HG03520 (cell line): Measurements from ENCODE around the gene COL11A1.
"Not testable (repeated sequence)": the region's sequence is repeated elsewhere in the genome, so short reads cannot be mapped to it uniquely, and the experiment has no call there.

Experiments
- ATAC-seq: cut with Tn5 transposase; IDR thresholded peaks from one replicate; pipeline ENCODE4 v1.9.1; 2021; ENCODE audit warnings: mild to moderate bottlenecking, moderate library complexity; ENCODE audit not compliant: unreplicated experiment

Gene COL11A1

DNA sequence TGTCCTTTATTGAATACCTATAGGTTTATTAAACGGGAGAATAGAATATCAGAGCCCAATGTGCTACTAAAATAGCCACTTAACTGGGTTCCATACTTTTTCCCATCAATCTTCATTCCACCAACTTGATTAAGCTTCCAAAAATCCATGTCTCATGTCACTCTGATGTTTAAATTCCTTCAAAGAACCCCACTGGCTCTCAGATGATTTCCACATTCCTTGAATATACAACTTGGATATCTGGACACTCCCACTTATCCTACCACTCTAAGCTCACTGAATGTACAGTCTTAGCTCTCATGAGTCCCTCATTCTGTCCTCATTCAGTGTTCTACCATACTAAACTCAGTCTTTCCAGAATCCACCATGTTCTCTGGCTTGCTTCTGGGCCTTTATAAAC lies 21.1 kb downstream of the COL11A1 start:
- ATAC-seq, result no peak

DNA sequence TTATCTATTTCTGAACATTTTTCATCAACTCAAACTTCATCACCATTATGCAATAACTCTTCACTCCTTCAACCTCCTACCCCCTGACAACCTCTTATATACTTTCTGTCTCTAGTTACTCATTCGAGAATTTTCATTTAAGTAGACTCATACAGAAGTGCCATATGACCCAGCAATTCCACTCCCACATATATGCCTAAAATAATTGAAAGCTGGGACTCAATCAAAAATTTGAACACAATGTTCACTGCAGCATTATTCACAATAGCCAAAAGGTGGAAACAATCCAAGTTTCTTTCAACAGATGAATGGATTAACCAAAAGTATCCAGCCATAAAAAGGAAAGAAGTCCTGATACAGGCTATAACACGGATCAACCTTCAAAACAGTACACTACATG lies 24.1 kb downstream of the COL11A1 start:
- ATAC-seq, result no peak

DNA sequence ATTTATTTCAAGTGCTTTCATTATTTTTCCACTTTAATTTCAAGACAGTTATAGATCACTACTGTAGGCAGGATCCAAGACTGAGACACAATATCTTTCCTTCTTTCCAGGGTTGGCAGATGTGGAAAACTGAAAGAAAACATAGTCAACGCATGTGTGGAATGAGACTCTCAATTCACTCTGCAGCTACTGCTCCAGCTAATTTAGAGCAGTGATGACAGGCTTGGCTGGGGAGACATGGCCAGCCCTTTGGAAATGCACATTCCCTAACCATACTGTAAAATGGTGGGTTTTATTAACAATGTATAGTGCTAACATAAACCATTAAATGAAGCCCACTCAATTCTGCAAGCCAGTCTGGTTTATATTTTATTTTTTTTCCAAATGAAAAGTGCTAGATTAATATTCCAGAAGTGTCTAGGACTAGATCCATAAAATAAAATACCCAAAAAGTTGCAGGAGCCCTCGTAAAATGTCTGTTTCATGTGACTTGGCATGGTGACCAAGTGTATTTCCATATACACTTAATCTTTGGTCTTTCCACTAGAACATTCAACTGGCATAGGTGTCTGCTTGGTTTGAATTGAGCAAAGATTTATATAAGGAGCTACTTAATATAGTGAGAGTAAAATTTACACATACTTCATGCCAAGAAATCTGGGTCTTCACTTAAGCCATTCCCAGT lies 32.9 kb downstream of the COL11A1 start:
- ATAC-seq, result no peak

DNA sequence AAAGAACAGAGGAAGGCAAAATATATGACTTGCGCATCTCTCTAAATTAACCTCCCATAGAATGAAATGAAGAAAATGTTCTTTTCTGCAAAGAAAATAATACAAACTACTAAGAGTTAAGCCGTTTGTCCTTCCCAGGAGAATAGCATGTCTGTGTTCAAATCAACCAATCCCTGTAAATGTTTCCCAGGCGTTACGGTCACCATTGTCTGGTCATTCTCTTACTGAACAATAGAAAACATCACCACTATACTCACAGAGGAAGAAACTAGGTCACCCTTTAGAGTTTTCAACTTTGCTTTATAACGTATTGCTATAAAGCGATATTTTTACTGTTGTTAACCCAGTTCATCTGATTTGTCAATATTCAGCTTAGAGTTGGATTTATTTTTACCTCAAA lies 34.1 kb downstream of the COL11A1 start:
- ATAC-seq, result no peak

DNA sequence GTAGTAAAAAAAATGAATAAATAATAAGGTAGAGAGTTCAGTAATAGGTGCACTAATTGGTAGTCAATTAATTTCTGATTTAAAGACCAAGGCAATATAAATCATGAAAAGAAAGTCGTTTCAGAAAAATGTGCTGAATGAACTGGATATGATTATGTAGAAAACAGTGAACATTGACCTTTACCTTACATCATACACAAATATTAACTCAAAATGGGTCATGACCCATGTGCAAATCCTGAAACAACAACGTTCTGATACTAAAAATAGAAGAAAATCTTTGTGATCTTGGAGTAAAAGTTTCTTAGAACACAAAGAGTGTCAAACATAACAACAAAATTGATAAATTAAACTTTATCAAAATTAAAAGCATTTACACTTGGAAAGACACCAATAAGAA lies 39.1 kb downstream of the COL11A1 start:
- no peak for ATAC-seq

DNA sequence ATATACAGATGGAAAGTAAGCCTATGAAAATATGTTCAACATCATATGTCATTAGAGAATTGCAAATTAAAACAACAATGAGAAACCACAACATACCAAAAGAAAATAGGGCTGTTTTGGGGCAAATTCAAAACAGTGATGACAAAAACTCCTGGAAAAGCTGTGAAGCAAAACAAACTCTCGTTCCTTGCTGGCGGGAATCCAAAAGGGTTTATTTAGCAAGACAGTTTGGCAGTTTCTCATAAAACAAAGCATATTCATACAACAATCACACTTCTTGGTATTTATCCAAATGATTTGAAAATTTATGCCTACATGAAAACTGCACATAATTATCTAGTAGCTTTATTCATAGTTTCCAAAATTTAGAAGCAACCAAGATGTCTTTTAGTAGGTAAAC lies 44.4 kb downstream of the COL11A1 start:
- ATAC-seq, result no peak

DNA sequence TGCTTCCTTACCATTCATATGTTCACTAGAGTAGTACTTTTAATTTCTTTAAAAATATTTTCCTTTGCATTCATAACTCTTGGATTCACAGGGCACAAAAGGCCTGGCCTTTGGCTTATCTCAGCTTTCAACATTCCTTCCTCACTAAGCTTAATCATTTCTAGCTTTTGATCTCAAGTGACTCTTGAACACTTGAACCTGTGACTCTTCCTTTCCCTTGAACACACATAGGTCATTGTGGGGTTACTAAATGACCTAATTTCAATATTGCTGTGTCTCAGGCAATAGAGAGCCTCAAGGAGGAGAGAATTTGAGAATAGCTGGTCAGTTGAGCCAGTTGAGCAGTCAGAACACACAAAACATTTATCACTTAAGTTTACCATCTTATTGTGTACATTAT lies 49.9 kb downstream of the COL11A1 start:
- ATAC-seq, result no peak

DNA sequence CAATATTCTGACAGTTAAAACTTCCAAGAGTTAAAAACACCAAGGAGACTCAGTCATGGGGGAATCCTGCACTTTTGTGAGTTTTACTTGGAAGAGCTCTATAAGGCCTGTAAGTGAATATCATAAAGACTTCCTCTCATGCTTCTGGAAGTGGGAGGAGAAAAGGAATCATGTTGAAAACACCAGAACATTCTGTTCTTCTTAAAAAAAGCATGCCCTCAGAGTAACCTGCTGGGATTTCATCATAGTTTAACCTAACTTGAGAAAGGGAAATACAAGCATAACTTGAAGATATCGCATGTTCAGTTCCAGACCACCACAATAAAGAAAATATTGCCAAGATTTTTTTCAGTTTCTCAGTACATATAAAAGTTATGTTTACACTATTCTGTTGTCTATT lies 51.9 kb downstream of the COL11A1 start:
- no peak for ATAC-seq

DNA sequence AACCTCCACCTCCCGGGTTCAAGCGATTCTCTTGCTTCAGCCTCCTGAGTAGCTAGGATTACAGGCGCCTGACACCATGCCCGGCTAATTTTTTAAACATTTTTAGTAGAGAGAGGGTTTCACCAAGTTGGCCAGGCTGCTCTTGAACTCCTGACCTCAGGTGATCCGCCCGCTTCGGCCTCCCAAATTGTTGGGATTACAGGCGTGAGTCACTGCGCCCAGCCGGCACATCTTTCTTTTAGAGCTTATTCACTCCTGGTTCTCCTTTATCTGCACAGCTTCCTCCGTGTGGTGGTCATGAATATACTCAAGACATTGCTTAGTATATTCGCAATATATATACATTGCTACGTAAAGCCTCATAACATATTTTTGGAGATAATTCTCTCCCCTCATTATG lies 80.2 kb downstream of the COL11A1 start:
- not testable (repeated sequence) for ATAC-seq

DNA sequence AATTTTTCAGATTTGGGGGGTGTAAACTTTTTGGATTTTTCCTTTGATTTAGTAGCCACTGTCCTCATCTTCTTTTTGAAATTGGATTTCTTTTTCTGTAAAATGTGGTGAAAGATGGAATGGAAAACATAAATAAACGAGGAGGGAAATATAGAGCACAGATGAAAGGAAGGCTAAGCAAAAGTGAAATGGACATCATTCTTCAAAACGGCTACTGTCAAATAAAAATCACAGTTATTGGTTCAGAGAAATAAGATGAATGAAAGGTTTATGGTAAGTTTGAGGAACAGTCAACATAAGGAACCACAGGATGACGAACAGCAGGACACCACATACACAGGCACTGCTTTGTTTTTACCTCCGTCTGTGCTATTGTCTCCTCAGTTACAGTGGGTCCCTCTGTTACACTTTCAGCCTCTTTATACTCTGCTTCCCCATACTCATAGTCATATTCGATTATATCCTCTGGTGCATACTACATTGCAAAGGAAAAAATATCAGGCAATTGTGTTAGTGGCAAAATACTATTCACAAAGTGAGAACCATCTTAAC lies 82.4 kb downstream of the COL11A1 start:
- no peak for ATAC-seq

DNA sequence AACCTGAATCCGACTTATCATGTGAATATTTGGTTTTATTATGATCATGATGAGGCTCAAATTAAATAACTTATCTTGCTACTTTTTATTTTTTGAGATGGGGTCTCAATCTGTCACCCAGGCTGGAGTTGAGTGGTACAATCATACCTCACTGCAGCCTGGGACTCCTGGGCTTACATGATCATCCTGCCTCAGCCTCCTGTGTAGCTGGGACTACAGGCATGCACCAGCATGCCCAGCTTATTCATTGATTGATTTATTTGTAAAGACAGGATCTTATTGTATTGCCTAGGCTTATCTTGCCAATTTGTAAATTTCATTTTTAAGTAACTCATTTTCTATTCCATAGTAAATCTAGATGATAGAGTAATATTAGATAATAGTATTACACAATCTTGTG lies 84.3 kb downstream of the COL11A1 start:
- ATAC-seq, result no peak

DNA sequence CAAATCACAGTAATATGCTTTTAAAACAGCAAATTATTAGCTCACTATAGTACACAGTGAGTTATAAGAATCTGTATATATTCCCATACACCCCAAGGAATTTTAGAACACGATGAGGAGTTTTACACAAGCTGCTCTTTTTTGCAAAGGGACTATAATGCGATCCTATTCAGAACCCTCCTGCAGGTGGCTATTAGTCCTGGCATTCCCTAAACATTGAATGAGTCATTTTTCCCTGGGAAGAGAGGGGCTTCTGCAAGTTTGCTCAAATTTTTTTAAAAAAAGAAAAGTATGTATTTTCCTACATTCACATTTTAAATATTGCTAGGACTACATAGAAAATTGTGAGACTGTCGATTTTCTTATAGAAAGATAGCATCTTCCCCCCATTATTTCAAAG lies 106.3 kb downstream of the COL11A1 start:
- no peak for ATAC-seq

DNA sequence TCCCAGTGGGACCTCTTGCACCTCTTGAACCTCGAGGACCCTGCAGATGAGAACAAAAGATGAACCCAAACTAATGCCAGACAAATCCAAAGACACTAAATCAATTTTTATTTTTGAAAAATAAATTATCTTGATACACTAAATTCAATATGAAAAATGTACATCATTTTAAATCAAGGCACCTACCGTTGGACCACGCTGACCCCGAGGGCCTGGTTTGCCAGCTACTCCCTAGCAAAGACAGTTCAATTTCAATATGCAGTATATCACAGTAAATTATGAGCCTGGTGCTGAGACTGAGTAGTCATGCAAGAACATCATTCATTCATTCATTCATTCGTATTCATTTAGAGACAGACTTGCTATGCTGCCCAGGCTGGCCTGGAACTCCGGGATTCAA lies 129.4 kb downstream of the COL11A1 start:
- ATAC-seq, result no peak

DNA sequence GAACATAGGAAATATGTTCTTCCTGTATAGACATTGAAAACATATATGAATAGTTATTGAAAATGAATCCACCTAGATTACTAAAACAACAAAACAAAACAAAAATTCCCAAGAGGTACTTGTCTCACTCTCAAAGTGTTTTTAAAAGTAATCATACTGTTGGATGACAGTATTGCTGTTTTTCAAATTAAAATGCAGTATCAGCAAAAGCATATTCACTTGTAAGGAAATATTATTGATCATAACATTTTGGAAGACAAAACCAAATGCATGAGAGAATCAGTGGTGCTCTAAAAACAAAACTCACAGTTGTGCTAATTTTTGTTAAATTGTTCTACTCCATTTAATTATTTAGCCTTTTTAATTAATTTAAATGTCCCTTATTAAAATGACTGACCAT lies 131.0 kb downstream of the COL11A1 start:
- no peak for ATAC-seq

DNA sequence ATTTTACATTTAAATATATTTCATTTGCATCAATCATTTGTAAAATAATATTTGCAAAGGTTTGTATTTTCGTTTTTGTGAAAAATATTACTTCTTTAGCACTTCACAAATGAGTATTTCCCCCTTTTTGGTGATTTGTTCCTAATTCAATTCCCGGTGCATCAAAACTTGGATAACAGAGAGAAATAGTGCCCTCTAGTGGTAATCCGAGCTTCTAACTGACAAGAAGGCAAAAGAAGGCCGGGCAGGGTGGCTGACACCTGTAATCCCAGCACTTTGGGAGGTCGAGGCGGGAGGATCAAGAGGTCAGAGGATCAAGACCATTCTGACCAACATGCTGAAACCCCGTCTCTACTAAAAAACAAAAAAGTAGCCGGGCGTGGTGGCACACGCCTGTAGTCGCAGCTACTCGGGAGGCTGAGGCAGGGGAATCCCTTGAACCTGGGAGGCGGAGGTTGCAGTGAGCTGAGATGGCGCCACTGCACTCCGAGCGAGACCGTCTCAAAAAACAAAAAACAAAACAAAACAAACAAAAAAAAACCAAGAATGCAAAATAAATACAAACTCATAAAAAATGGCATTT lies 137.7 kb downstream of the COL11A1 start:
- no peak for ATAC-seq

DNA sequence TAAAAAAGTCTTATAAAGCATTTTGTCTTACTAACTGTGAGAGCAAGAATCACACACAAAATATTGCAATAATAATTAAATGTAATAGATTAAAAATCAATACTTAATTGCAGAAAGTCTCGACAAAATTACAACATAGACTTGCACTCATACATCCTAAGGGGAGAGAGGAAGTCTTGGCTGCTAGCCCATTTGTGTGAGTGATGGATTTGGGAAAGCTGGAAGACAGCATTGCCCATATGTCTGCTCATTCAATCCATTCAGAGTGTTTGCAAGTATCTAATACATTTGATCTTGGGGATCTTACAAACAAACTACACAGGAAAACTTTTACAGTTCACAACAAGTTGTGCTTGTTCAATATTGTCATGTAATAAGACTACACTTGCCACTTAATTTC lies 140.5 kb downstream of the COL11A1 start:
- ATAC-seq, result no peak

DNA sequence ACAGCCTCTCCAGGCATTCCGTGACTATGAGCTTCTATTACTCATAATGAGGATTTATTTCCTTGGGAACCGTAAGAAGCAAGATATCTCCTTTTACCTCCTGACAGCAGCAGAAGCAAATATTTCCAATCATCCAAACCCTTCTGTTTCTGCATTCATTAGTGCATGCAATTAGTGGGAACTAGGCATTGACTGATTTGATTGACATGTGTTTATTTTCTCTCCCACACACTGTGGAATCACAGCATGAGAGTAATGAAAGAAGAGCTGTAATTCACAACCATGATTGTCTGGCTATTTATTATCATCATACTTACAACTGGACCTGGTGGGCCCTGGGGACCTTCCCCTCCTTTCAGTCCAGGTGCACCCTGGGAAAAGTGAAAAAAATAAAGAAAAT lies 146.8 kb downstream of the COL11A1 start:
- no peak for ATAC-seq

DNA sequence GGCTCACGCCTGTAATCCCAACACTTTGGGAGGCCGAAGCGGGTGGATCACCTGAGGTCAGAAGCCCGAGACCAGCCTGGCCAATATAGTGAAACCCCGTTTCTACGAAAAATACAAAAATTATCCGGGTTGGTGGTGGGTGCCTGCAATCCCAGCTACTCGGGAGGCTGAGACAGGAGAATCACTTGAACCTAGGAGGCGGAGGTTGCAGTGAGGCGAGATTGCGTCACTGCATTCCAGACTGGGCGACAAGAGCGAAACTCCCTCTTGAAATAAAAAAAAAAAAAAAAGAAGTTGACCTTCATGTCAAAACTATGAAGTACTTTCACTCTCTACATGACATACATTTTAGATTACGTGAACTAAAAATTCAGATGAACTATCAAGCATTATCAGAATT lies 153.7 kb downstream of the COL11A1 start:
- ATAC-seq, result no peak

DNA sequence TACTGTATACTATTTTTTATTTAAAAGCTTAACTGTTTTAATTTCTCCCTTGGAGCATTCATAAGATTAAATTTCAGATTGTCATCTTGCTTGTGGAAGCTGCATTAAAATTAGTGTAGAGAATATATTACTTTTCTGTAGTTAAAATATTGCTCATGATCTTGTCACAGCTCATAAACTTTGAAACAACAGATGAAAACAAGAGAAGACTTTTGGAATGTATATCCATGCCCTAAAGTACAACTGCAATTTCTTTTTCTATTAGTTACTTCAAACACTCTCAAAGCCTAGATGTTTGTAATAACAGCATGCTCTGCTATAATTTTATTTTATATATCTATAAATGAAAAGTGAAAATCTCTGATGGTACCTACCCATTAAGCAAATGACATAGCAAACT lies 155.9 kb downstream of the COL11A1 start:
- no peak for ATAC-seq

DNA sequence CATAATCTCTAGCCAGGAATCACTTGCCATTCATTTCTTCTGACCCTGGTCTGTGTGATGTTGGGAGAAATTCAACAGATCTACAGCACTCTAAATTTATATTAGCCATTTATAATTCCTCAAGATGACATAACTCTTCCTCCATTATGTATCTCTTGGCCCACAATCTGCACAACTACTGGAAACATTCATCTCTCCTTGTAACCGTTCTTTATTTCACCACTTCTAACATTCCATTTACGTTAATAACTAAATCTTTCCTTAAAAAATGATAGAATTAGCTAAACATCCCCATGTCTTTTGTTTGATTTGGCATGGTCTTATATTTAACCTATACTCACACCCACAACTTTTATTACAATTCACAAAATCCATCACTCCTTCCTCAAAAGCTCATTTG lies 166.0 kb downstream of the COL11A1 start:
- ATAC-seq, result no peak

DNA sequence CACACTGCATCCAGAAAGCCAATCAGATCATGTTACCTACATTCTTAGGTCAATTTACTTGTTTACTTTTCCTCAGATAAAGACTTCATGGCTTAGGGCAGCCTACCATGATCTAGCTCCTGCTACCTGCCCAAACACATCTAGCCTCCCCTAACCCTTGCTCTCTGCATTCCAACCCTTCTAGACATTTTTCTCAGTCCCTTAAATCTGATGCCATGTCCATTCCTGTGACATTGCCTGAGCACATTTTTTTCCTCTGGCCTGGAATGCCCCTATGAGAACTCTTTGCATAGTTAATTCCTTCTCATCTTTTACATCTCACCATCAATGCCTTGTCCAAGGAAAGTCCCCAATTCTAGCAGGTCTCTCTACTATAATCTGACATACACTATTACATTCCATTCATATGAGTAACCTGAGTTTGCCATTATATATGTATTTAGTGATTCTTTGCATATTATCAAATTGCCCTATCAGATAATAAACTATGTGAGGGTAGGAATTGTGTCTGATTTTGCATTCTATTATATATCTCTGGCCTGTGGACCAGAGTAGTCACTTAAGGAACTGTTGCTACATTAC lies 166.9 kb downstream of the COL11A1 start:
- ATAC-seq, result no peak

DNA sequence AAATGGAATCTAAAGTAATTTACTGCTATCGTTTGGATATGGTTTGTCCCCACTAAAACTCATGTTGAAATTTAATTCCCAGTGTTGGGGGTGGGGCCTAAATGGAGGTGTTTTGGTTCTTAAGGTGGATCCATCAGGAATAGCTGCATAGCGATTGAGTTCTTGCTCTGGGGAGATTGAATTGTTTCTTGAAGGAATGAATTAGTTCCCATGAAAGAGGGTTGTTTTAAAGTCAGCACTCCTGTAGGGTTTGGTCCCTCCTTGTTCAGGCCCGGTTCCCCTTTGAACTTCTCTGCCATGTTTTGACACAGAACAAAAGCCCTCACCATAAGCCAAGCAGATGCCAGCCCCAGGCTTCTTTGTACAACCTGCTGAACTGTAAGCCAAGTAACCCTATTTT lies 170.9 kb downstream of the COL11A1 start:
- no peak for ATAC-seq
